NOMO-1 treated with DMSO at 0.1 percent for 48 hours (cell line): Measurements from ENCODE around the gene LBX1.
"Not testable (repeated sequence)": the region's sequence is repeated elsewhere in the genome, so short reads cannot be mapped to it uniquely, and the experiment has no call there.

Experiments used
- DNase-seq: peaks from one replicate; lab custom pipeline; 2025; ENCODE audit not compliant: unreplicated experiment; lab: John Stamatoyannopoulos, UW

The LBX1 gene

GRCh38 chr10:101214446-101215396 lies 14.5 kb downstream of the LBX1 start:
- DNase-seq = peak; percentile 22

GRCh38 chr10:101208543-101208942 lies 20.7 kb downstream of the LBX1 start:
- DNase-seq = no peak

- DNase-seq = no peak
These were observed 22.2 kb downstream of the LBX1 start for GRCh38 chr10:101207026-101207425.

- not testable (repeated sequence) for DNase-seq
These were observed 26.6 kb downstream of the LBX1 start for GRCh38 chr10:101202667-101203066.

GRCh38 chr10:101198326-101198977 lies 30.8 kb downstream of the LBX1 start:
- DNase-seq = not testable (repeated sequence)

GRCh38 chr10:101195921-101196320 lies 33.3 kb downstream of the LBX1 start:
- DNase-seq = no peak

- DNase-seq = no peak
These were observed 39.5 kb downstream of the LBX1 start for GRCh38 chr10:101189461-101190401.

- DNase-seq = no peak
These were observed 40.3 kb downstream of the LBX1 start for GRCh38 chr10:101188942-101189341.

- DNase-seq = no peak
These were observed 45.6 kb downstream of the LBX1 start for GRCh38 chr10:101183458-101184183.

GRCh38 chr10:101182936-101183335 lies 46.3 kb downstream of the LBX1 start:
- no peak for DNase-seq
